ENCODE data around the gene SERPINE2. TPM values are rescaled to one million over a fixed set of nuclear protein-coding genes. Genes with fewer than 3 reads are reported as not detected.

Gene SERPINE2
- total RNA-seq, 1 experiment from 2014 or later = 93.3 TPM

DNA sequence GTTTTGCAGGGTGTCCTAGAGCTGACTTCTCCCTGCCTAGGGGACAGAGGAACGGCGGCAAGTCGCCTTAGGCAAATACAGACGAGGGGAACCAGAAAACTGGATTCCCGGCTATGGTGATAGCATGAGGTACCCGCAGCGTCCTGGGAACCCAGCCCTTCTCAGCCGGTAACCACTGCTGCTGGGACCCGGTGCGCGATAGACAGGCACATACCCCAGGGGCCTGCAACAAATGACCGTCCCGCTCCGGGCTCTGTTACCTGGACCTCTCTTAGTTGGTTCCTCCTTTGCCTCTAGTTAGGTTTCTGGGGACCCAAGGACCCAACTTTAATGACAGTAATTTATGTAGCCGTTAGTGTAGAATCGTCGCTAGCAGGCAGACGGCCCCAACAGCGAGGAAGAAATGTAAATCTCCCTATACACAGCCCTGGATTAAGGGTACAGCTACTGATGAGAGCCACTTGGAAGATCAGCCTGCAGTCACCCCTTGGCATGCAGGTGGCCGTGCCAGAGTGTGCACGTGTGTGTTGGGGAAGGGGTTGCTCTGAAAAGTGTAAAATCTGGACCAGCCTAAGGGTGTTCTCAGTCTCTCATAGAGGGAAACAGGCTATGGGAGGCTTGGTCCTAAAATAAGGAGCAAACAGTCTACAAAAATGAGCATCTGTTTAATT, 819 bp upstream of the SERPINE2 start:
- Histone ChIP-seq H3K9me2 (ENCODE audit: insufficient read depth) (no peaks in the 10 kb centered on the region), H3K9ac (ENCODE audit: low read length) (peak overlapping the region; percentile 56), H3K36me3 (ENCODE audit: control insufficient read depth in 1 of 2, insufficient read depth in 2 of 2, low read length in 2 of 2) (no peaks in the 10 kb centered on the region), H3K27me3 (ENCODE audit: insufficient read depth, low read length) (no peaks in the 10 kb centered on the region; the same call in 1 of the 2 replicates), H4K20me1 (ENCODE audit: insufficient read depth) (no peaks in the 10 kb centered on the region), H3K4me3 (replicated peaks in 1 of 2; ENCODE audit: low read depth in 1 of 2, low read length in 2 of 2) (peak overlapping the region; percentile 68 to 72), H3K79me2 (ENCODE audit: insufficient read depth, low read length) (peaks cover 21% of the 10 kb centered on the region), H2AFZ (ENCODE audit: low read depth, low read length, poor library complexity, severe bottlenecking) (peak overlapping the region; percentile 76), H3K4me1 (ENCODE audit: control insufficient read depth in 1 of 2, insufficient read depth in 2 of 2, low read length in 2 of 2) (peaks cover 7 to 18% of the 10 kb centered on the region in 2 experiments; a peak in 3 of 4 replicates), H3K4me2 (ENCODE audit: low read length) (peak overlapping the region; percentile 94), H3K9me3 (ENCODE audit: control insufficient read depth in 1 of 2, insufficient read depth in 1 of 2, low read depth in 1 of 2, low read length in 2 of 2) (no peaks in the 10 kb centered on the region), H3K27ac (ENCODE audit: low read depth, low read length) (no peak overlapping the region)
- RAD21 ChIA-PET (ENCODE audit: low non-redundant PET in 1 of 2, low total read pairs in 2 of 2, uncharacterized antibody in 2 of 2, unreplicated experiment in 2 of 2) = interaction anchor here (1.1 to 1.5 kb wide), 3 partner anchors 106 to 244 kb away, joined by 3 to 9 read pairs (median 4); no protein-coding TSS in a partner anchor
- CTCF ChIA-PET = interaction anchor here (0.7 to 1.0 kb wide), 2 partner anchors 69 to 243 kb away, joined by 5 to 6 read pairs; no protein-coding TSS in a partner anchor
- ATAC-seq (peak; percentile 26; the same call in 1 of the 2 replicates), DNase-seq (ENCODE audit: low read depth, low spot score) (no peak)
- TF ChIP-seq, protein P1, sequence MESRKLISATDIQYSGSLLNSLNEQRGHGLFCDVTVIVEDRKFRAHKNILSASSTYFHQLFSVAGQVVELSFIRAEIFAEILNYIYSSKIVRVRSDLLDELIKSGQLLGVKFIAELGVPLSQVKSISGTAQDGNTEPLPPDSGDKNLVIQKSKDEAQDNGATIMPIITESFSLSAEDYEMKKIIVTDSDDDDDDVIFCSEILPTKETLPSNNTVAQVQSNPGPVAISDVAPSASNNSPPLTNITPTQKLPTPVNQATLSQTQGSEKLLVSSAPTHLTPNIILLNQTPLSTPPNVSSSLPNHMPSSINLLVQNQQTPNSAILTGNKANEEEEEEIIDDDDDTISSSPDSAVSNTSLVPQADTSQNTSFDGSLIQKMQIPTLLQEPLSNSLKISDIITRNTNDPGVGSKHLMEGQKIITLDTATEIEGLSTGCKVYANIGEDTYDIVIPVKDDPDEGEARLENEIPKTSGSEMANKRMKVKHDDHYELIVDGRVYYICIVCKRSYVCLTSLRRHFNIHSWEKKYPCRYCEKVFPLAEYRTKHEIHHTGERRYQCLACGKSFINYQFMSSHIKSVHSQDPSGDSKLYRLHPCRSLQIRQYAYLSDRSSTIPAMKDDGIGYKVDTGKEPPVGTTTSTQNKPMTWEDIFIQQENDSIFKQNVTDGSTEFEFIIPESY (IDR thresholded peaks at IDR 0.05; ENCODE audit: extremely low read depth, insufficient replicate concordance, low read length) = no peak
- TF ChIP-seq POLR2A (IDR thresholded peaks at IDR 0.05; ENCODE audit: borderline replicate concordance, extremely low read depth, insufficient read depth, insufficient read length) (no peak), EGR1 (IDR thresholded peaks at IDR 0.05; ENCODE audit: low read depth) (no peak), POLR2AphosphoS5 (IDR thresholded peaks at IDR 0.05; ENCODE audit: low read depth, low read length) (no peak; the same call in 1 of the 2 replicates), ELF1 (IDR thresholded peaks at IDR 0.05; ENCODE audit: borderline replicate concordance, low read depth) (no peak), CBX3 (IDR thresholded peaks at IDR 0.05; ENCODE audit: low read depth) (no peak)
- TSS peak; percentile 59 for BruUV-seq (replicated peaks)
- intact Hi-C loops (cut with micrococcal nuclease) = loop anchor here (1.0 to 5.0 kb wide), 3 partner anchors 45 to 244 kb away; no protein-coding TSS in a partner anchor
- POLR2A ChIA-PET = interaction anchor here (0.7 to 1.4 kb wide), 4 partner anchors 47 to 243 kb away, joined by 3 to 4 read pairs (median 3); no protein-coding TSS in a partner anchor

Data from HCT116 (cell line).